T-helper 1 cell (primary cell): ENCODE results near the gene SH3BP2.

Experiments
- DNase-seq, 5 donors: peaks; one replicate each; pipeline ENCODE4 v3.0.0-alpha.2; 2012 to 2020

SH3BP2 gene

DNA sequence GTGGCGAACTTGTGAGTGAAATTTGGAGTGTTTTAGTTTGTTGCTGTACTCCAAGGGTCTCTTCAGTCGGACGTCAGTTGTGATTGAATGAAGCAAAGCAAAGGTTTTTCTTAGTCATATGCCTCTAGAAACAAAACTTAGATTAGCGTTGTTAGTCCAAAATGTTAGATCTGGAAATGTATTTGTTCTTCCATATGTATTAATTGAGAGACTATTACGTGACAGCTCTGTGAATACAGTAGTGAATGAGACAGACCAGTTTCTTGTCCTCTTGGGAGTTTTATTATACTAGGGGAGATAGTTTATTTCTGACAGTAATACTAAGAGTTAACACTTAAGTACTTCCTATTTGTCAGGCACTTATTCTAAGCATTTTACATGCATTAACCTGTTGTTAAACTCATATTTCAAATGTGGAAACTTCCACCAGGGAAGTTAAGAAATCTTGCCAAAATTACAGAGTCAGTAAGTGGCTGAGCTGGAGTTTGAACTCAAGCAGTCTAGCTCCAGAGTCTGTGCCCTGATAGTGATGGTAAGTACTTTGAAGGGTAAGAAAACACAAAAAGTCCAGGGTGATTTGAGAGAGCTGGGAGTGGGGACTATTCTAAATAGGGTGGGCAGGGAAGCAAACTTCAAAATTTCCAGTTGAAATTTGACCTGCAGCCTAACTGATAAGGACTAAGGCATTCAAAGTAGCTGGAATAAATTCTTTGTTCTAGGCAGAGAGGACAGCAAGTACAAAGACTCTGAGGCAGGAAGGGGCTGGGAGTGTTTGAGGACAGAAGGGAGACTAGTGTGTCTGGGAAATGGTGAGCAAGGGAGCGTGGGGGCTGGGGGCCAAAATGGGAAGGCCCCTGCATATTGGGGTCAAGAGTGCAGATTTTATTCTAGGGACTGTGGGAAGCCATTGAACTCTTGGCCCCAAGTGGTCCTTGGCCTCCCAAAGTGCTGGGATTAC lies 67.8 kb downstream of the SH3BP2 start:
- no peak for DNase-seq

DNA sequence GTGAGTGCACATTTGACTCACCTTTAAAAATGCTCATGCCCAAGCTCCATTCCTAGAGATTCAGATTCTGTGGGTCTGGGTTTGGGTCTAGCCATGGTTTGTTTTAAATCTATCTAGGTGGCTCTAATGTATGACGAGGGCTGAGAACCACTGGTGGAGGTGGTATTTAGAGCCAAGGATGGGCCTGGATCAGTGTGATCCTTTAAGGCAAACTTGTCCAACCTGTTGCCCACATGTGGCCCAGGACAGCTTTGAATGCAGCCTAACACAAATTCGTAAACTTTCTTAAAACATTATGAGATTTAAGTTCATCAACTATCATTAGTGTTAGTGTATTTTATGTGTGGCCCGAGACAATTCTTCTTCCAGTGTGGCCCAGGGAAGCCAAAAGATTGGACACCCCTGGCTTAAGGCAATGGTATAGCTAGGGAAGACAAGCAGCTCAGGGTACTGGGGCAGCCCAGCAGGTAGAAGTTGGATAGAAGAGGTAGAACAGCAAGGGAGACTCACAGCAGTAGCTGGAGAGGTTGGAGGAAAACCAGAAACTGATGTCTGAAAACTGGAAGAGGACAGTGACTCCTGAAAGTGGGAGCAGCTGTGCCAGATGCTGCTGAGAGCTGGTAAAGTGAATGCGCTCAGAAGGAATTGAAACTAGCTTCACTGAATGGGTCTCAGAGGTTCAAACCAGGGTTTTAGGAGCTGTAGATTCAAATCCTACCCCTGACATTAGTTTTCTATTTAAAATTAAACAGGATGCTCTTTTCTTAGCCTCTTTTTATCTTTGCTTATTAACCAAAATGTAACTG lies 68.9 kb downstream of the SH3BP2 start:
- DNase-seq: no peak

DNA sequence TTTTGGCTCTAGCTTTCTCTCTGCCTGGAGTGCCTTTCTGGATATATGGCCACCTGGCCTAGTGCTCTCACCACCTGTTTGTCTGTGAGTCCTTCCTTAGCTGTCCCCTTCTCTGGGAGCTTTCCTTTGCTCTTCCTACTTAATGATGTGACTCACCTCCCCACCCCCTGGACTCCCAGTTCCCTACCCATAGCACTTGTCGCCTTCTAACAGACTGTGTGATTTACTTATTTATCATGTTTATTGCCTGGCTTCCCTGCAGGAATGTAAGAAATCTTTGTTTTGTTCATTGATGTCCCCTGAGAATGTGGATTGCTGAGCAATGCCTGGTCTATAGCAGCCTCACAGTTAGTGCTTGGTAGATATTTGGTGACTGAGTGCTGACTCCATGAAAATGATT lies 69.6 kb downstream of the SH3BP2 start:
- DNase-seq: no peak

DNA sequence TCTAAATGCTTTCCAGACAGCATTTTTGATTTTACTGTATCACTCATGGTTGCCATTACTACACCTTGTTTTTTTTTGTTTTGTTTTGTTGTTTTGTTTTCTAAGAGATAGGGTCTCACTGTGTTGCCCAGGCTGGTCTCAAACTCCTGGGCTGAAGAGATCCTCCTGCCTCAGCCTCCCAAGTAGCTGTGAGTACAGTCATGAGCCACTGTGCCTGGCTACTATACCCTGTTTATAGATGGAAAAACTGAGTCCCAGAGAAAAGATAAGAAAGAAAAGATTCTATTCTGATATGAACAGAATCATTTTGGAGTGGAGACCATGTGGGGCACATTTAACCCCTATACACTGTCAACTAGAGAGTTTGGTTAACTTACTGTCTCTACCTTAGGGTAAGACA lies 70.8 kb downstream of the SH3BP2 start:
- no peak for DNase-seq

DNA sequence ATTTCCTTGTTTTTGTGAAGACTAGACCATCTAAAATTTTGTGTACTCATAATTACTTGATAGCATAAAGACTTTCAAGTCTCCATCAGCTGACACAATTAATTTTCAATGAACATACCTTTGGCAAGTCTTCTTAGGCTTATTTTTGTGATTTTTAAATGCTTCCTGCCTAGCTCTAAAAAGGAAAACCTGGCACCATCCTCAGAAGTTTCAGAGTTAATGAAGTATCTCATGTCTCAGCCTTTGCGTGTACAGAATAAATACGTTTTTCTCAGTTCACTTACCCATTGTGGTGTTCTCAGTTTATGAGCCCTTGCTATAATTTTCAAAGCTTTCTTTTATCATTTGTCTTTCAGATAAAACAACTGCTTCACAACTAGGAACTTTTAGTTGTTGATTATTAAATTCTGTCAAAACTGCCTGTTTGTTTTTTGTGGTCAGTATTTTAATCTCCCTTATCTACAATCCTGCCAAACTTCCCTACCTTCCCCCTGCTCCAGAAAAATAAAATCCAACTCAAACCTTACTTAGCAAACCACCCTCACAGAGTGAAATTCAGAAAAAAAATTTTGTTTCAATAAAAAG lies 72.4 kb downstream of the SH3BP2 start:
- DNase-seq: no peak

DNA sequence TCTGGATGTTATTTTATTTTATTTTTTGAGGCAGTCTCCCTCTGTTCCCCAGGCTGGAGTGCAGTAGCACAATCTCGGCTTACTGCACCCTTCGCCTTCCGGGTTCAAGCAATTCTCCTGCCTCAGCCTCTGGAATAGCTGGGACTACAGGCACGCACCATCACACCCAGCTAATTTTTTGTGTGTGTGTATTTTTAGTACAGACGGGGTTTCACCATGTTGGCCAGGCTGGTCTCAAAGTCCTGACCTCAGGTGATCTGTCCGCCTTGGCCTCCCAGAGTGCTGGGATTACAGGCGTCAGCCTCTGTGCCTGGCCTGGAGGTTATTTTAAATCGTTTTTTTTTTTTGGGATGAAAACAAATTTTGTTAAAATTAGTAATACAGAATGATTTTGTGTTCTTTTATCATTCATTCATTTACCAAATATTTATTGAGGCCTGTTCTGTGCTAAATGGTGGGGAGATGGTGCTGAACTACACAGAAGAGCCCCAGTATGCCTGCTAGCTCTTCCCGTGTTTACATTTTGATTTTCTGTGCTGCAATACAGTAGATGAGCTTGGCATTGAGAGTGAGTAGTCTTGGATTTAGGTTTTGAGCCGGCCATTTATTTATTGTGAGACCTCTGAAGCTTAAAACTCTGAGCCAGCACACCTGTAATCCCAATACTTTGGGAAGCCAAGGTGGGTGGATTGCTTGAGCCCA lies 73.4 kb downstream of the SH3BP2 start:
- no peak for DNase-seq

DNA sequence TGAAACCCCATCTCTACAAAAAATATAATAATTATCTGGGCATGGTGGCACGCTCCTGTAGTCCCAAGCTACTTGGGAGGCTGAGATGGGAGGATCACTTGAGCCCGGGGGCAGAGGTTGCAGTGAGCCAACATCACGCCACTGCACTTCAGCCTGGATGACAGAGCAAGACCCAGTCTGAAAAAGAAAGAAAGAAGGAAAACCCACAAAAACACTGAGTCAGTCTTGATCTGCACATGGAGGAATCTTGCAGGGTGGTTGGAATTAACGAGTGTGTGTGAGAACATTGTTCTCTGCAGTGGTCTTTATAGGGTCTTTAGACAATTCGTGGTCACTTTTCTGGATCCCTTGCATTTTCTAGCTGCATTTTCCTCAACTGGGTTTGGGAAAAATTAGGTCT lies 74.0 kb downstream of the SH3BP2 start:
- no peak for DNase-seq

DNA sequence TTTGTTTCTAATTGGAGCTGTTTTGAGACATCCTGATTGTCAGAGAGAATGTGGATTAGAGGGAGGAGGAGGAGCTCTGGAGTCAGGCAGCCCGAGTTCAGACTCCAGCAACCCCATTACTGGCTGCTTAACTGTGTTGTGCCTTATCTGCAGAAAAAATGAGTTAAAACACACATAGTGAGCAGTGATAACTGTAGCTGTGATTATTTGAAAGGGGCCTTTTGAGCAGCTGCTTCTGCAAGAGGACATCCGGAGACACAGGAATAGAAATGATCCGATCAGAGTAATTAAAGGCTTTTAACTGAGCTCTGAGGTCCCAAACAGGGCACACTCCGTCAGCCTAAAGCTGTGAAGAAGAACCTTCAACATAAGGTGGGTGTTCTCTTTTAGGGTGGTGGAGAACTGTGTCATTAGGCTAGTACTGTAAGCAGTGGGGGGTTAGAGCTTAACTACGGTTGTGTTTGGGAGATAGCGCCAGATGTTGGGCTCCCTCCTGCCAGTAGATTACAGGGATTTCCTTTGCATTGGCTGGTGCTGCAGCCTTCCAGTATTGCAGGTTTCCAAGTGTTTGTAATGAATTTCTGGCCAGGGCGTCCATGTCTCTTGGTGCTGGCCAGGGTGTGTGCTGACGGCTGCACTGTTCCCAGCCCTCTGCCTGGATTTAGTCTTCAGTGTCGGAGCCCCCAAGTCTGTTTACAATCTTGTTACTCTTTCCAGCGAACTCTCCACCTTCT lies 75.0 kb downstream of the SH3BP2 start:
- no peak for DNase-seq

DNA sequence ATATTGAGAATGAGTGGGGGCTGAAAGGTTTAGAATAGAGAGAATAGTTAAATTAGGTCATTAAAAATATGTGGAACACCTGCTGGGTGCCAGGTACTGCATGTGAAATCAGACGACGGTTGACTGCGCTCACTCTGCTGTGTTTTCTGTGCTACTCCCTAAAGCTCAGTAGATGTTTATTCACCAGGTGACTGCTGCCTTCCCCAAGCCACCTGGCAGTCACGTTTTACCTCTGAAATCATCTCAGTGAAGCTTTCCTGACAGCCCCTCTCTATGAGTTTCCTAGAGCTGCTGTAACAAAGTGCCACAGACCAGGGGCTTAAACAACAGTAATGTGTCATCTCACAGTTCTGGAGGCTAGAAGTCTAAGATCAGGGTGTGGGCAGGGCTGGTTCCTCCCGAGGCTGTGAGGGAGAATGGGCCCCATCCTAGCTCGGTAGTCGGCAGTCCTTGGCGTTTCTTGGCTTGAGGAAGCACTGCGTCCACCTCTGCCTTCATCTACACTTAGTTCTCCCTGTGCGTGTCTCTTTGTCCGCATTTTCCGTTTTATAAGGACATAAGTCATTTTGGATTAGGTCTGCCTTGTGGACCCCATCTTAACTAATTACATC lies 76.1 kb downstream of the SH3BP2 start:
- DNase-seq: no peak

DNA sequence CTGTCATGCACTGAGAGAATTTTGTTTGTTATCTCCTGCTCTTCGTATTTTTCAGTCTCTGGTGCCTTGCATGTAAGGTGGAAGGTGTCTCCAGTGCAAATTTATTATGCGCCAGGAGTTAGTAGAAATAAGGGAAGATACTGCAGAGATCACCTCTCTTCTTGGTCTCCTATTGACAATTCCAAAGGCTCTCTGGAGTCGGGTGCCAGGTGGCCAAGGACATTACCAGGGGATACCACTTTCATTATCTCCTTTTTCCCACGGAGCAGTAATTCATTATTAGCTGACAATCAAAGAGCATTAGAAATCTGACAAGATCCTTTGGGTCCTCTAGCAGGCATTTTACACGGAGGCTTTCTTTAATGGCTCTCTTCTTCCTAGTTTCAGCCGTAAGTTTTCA lies 76.8 kb downstream of the SH3BP2 start:
- no peak for DNase-seq

DNA sequence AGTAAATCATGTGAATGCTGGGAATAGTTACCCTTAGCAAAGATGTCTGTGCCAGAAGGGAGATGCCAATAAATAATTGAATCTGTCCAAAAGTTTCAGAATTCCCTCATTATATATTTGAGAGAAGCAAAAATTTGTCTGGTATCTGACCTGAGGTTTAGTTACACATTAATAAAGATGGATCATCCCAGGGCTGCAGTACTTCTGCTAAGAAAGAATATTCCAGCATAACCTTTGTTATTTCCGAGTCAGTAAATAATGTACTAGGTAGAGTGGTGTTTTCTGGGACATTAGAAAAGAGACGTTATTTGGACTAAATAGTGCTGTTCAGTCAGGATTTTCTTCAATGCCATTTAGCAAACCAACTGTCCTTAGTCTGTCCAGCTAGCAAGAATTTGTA lies 77.2 kb downstream of the SH3BP2 start:
- DNase-seq: no peak

DNA sequence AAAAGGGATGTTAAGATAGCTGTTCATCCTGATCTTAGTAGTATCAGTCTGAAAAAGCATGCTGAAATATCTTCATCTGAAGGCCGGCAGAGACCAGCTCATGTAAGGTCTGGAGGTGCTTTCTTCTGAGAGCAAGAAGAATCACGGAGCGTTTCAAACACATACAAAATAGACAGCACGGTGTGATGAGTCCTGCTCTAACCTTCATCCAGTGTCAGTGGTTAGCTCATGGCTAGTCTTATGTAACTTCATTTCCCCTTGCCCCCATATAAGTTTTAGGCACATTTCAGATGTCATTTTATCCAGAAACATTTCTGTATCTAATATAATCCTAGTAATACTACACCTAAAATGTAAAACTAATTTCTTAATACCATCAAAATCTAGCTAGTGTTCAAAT lies 78.6 kb downstream of the SH3BP2 start:
- no peak for DNase-seq

DNA sequence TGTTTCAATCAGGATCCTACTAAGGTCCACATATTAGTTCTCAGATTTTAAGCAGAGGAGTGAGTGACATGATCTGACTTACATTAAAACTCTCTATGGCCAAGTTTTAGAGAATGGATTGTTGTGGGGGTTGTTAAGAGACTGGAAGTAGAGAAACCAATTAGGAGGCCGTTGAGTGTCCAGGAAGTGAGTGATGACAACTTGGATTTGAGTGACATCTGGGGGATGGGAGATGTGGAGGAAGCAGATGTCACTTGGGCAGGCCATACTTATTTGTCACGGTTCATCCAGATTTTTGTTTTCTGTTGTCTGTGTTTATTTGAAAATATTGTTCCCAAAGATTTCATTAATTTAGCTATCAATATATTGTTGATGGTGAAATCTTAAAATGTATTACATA lies 79.0 kb downstream of the SH3BP2 start:
- peak in 1 of 5 donors; percentile 43 for DNase-seq

DNA sequence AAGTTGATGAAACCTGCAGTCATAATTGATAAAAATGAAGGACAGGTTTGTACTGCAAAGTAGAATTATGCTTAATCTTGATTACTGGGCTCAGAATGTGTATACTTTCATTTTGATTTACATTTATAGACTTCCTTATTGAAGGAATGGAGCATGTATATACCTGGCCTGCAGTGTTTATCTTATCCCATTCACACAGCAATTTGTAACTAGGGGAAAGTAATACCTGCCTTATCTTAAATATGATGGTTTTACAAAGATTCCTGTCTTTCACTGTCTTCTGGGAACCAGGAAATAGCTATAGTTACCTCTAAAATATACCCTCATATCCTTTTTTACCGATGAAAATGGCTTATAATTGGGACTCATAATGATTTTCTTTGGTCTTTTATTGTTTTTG lies 80.4 kb downstream of the SH3BP2 start:
- no peak for DNase-seq

DNA sequence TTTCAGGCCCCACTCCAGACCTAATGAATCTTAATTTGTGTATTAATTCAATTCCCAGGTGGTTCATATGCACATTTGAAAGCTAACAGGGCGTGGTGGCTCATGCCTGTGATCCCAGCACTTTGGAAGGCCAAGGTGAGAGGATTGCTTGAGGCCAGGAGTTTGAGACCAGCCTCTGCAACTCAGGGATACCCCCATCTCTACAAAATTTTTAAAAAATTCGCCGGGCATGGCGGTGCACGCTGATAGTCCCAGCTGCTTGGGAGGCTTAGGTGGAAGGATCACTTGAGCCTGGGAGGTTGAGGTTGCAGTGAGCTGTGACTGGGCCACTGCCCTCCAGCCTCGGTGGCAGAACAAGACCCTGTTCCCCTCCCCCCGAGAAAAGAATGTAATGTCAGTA lies 82.0 kb downstream of the SH3BP2 start:
- no peak for DNase-seq

DNA sequence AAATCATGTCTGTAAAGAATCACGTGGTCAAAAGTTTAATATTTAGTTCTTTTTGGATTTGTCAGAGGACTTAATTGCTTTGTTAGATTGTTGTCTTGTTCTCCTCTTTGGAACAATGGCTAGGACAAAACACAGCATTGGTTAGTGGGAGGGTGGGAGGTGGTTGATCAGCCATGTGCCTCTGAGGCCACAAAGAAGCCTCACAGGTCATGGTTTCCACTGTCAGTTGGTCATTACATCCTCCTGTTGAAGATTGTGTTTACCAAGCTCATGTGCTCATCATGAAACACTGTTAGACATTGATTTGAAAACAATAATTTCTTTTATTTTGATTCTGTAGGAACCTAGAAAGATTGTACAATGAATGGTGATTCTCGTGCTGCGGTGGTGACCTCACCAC lies 82.7 kb downstream of the SH3BP2 start:
- no peak for DNase-seq

DNA sequence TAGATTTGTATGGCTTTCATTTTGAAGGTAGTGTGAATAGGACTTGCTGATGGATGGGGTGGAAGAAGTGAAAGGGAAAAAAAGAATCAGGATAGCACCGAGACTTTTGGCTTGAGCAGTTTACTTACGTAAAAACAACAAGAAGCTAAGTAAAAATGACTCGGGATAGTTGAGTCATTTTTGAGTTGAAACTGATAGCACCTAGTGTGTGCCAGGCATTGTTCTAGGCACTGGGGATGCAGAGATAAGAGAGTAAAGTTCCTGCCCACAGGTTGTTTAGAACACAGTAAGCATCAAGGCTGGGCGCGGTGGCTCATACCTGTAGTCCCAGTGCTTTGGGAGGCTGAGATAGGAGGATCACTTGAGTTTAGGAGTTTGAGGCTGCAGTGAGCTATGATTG lies 85.5 kb downstream of the SH3BP2 start:
- DNase-seq: no peak

DNA sequence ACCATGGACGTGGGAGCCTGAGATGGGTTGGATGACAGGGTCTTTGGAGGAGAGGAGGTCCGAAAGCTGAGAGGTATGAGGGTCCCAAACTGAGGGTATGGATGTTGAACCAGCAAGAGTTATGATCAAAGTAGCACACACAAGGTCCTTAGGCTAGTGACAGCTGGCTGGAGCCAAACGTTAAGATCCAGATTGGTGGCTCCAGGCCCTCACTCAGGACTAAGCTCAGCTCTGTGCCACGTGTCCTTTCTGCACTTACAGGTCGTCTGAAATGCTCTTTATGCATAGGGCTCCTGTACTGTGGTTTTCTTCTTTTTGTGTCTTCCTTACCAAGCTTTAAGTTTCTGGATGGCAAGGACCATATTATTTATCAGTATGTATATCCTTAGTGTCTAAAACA lies 86.1 kb downstream of the SH3BP2 start:
- DNase-seq: no peak

DNA sequence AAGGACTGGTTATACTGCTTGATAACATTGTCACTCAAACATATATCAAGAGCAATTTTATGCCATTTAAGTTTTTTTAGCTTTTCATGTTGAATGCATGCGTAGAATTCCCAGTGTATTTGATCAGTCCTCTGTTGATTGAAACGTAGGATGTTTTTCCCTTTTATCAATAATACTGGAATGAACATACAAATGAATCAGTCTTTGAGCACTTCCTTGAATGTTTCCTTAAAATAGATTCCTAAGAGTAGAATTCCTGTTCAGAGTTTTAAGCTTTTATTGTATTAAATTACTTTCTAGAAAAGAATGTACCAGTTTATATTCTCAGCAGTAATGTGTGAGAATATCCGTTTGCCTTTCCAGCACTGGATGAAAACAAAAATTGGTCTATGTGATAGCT lies 88.5 kb downstream of the SH3BP2 start:
- no peak for DNase-seq

DNA sequence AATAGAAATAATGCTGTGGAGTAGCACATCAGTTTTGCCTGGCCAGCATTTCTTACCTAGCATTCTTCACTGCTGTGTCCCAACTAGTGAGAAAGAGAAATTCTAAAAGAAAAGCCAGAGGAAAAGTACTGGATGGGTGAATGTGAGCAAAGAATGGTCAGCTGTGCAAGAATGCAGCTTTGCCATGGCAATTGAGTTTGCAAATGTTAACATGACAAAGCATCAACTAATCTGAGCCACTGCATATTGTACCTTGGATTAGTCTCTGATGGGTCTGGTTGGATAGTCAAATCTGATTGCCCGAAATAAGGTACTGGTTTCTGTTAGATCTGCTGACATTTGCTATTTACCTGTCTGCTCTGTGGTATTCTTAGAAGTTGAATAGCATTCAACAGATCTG lies 89.5 kb downstream of the SH3BP2 start:
- no peak for DNase-seq

DNA sequence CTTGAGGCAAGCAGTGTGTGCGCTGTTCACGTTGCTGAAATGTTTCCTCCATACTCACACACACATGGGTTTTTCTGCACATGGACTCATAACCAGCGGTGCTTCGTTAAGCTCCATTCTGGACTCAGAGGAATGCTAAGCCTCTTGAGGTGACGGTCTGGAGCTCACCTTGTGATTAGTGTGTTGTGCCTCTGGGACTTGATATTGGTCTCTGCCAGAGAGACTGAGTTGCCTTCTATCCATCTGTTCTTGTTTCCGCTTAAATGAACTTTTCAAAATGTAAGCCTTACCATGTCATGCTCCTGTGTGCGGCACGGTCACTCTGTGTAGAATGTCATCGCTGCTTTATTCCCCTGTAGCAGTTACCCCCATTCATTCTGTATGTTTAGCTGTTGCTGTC lies 93.3 kb downstream of the SH3BP2 start:
- no peak for DNase-seq

DNA sequence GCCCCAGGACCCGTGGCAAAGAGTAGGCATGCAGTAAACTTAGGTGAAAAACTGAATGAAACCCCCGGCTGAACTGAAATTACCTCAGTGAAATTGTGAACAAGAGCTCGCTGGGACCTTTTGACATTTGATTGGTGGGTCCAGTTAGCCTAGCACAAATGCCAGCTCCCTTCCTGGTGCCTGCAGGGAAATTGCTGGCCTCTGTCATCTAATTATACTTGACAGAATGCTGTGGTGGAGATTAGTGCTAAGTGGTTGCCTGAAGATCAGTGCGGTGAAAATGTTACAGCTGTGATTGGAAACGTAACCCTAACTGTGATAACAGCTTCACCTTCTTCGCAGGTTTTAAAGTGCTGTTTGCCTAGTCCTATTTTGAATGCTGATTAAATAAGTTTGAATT lies 93.7 kb downstream of the SH3BP2 start:
- DNase-seq: no peak
